Stimulated activated naive CD8-positive, alpha-beta T cell treated with anti-CD3 and anti-CD28 coated beads, Interleukin-15, Interleukin-2, amounts not matched to agents 100 U/mL and 50 U/mL, for 24 hours (primary cell): ENCODE data around the gene PRRC2C.
"Not testable (repeated sequence)": the region's sequence is repeated elsewhere in the genome, so short reads cannot be mapped to it uniquely, and the experiment has no call there.

Source experiments
- ATAC-seq: fragments of 150-1000 bp; cut with Tn5 transposase; one replicate; pipeline ENCODE4 v1.10.0; 2021
- DNase-seq: peaks from one replicate; pipeline ENCODE4 v3.0.0; 2021

PRRC2C gene

DNA sequence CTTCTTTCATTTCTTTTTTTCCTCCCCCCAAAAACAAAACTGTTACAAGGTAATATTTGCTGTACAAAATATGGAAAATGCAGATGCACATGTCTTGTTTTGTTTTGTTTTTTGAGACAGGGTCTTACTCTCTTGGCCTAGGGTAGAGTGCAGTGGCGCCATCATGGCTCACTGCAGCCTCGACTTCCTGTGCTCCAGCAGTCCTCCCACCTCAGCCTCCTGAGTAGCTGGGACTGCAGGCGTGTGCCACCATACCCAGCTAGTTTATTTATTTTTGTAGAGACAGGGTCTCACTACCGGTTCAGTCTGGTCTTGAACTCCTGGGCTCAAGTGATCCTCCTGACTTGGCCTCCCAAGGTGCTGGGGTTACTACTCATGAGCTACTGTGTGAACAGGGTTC lies 15.5 kb downstream of the PRRC2C start:
- DNase-seq (no peak), ATAC-seq (no peak)

DNA sequence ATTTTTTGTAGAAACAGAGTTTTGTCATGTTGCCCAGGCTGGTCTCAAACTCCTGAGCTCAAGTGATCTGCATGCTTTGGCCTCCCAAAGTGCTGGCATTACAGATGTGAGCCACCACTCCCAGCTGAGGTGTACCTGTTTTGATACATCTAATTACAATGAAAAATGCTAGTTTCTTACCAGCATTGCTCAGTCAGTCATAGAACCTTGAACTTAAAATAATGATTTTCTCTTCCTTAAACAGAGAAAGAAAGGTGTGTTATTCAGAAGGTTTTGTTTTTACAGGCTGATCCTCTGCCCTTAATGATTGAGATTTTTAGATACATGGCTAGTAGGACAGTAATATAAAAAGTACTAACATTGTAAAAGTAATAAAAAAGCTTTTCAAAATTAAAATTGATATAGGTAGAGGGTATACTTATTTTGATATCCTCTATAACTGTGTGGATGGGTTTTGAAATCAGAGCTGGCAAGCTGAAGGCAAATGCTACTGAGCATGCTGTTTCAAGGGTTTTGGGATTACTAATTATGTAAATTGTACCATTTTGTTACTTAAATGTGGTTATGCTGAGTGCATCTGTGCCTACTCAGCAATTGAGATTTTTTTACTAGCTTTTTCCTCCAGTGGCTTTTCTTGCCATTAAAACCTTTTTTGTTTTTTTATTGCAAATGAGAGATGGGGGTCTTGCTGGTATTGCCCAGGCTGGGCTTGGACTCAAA lies 16.1 kb downstream of the PRRC2C start:
- ATAC-seq (peak; percentile 85), DNase-seq (no peak)

DNA sequence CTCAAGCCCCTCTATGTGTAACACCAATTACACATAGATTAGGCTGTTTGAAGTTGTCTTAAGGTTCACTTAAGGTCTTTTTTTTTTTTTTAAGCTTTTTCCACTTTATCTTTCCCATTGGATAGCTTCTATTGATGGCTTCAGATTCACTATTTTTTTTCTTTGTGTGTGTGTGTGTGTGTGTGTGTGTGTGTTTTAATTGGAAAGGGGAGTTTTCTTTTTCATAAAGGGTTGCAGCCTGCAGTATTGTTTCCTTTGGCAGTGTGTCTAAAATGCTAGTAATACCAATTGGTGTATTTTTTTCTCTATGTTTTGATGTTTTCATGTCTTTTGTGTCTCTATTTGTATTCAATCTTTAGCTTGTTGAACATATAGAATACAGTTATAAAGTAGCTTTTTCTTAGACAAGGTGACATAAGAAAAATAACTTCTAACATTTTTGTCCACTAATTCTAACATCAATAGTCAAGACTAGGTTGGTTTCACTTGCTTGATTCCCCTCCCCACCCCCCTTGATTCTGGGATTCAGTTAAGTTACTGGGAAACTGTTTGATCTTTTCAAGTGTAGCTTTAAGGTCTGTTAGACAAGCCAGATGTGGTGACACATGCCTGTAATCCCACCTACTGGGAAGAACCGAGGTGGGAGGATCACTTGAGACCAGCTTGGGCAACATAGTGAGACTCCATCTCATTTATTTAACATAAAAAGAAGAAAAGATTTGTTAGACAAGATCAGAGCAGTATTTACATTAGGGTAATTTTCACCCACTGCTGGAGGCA lies 21.4 kb downstream of the PRRC2C start:
- peak; percentile 59 for ATAC-seq

DNA sequence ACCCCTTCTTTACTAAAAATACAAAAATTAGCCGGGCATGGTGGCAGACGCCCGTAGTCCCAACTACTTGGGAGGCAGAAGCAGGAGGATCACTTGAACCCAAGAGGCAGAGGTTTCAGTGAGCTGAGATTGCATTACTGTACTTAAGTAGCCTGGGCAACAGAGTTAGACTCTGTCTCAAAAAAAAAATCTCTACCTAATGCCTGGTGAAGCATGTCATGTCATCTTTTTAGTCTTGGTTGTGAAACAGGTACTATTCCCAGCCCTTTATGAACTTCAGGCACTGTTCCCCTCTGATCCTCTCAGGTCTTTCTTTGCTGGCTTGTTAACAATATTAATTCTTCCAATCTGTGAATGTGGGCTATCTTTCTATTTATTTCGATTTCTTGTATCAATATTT lies 22.1 kb downstream of the PRRC2C start:
- no peak for DNase-seq
- ATAC-seq, result no peak

More for the DNA sequence above, 21.4 kb downstream of the PRRC2C start:
- no peak for DNase-seq

DNA sequence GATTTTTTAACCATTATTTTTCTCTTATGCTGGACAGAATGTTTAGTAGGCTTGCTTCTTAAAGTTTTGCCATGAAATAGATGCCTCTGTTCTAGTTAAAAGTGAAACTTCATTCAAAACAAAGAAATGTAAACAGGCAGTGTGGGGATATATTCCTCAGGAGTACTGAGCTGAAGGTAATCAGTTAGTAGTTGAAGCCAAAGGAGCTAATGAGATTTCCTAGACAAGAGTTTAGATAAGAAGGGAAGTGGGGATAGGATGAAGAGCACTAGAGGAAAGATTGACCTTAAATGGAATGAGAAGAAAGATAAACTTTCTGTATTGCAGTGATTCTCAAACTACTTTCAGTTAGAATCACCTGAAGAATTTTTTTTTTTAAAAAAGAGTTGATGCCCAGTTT lies 23.9 kb downstream of the PRRC2C start:
- ATAC-seq, result no peak
- no peak for DNase-seq

DNA sequence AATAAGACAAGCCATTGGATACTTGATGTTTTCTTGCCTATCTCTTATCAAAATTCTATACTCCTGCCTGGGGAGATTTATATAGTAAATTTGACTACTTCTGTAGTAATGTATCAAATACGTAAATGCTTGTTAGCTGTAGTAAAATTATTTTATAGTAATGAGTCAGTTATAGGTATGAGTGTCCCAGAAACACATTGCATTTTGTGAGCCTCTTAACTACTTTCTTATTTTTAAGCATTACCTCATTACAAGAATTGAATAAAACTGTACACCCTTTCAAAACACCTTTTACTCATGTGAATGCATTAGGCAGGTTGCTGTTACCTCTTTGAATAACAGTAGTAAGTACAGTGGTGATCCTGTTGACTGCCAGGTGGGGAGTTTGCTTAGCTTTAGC lies 28.4 kb downstream of the PRRC2C start:
- ATAC-seq, result no peak
- DNase-seq, result no peak

DNA sequence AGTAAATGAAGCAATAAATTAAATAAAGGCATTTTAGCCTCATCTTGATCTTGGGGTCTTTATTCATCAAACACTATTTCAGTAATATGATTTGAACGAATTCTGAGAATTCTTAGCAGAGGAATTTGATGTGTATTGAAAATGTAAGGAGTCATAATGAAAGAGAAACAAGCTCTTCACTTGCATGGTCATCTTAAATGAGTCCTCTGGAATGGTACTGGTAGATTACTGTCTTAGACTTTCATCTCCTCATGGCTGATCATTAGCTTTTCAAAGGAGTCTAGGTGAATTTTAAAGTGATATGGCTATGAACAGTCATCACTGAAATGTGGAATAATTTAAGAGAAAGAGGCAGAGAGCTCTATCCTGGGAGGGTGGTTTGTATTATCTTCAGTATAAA lies 30.0 kb downstream of the PRRC2C start:
- DNase-seq (no peak), ATAC-seq (no peak)

DNA sequence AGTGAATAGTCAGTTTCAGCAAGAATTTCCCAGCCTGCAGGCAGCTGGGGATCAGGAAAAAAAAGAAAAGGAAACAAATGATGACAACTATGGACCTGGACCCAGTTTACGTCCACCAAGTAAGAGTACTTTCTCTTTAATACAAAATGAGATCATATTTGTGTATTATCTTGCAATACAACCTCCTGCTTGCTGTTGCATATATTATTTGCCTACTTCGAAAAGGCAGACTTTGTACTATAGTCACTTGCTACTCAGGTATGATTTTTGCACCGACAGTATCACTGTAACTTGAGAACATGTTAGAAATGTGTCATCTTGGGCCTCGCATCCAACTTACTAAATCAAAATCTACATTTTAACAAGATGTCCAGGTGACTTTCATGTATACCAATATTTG lies 30.4 kb downstream of the PRRC2C start:
- no peak for DNase-seq
- no peak for ATAC-seq

DNA sequence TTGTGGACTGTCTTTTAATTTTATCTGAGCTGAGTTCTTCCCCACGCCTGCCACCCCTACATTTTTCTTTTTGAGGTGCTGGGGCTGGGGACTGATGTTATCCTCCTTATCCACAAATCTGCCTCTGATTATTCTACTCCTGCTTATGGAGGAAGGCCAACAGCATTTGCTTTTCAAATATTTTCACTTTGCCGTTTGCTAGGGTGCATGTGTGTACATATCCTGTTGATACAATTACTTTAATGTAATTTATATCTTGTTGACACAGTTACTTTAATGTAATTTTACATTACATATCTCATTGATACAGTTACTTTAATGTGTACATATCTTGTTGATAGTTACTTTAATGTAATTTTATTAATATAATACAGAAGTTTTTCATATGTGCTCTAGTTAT lies 36.2 kb downstream of the PRRC2C start:
- ATAC-seq, result no peak
- DNase-seq, result no peak

DNA sequence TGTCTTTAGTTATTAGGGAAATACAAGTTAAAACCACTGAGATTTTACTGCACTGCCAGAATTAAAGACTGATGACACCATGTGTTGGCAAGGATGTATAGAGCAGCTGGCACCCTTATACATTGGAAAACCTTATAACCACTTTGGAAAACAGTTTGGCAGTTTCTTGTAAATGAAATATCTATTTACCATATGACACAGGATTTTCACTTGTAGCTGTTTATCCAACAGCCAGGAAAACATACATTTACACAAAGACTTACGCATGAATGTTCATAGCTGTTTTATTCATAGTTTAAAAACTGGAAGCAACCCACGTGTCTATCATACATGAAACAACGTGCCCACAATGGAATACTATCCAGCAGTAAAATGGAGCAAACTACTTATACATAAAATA lies 45.3 kb downstream of the PRRC2C start:
- no peak for DNase-seq
- no peak for ATAC-seq

DNA sequence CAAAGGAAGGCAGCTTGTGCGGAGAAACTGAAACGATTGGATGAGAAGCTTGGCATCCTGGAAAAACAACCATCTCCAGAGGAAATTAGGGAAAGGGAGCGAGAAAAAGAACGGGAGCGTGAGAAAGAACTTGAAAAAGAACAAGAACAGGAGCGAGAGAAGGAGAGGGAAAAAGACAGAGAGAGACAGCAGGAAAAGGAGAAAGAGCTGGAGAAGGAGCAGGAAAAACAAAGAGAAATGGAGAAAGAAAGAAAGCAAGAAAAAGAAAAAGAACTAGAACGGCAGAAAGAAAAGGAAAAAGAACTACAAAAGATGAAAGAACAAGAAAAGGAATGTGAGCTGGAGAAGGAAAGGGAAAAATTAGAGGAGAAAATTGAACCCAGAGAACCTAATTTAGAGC lies 47.2 kb downstream of the PRRC2C start:
- no peak for DNase-seq
- ATAC-seq, result no peak

DNA sequence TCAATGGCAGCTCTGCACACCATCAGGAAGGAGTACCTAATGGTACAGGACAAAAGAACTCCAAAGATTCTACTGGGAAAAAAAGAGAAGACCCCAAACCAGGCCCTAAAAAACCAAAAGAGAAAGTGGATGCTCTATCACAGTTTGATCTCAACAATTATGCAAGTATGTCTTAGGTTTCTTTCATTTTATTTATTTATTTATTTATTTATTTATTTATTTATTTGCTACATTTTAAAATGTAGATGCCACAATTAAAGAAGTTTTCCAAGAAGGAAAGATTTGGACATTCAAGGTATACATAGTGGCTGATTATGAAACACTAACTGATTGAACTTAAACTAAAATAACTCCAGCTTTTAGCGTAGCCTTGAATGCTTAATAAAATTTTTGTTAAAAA lies 60.2 kb downstream of the PRRC2C start:
- ATAC-seq (no peak), DNase-seq (no peak)

DNA sequence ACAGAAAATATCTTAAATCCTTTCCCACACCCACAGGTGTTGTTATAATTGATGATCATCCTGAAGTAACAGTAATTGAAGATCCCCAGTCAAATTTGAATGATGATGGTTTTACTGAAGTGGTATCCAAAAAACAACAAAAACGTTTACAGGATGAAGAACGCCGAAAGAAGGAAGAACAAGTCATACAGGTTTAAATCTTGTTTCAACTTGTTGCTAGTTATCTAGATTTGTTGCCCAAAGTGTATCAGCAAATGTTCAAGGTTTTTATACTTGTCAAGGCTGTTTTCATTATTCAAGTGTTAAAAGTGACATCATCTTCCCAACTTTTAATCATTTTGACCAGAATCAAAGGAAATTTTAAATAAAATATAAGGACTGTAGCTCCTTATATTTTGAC lies 64.7 kb downstream of the PRRC2C start:
- DNase-seq, result no peak
- ATAC-seq, result no peak

DNA sequence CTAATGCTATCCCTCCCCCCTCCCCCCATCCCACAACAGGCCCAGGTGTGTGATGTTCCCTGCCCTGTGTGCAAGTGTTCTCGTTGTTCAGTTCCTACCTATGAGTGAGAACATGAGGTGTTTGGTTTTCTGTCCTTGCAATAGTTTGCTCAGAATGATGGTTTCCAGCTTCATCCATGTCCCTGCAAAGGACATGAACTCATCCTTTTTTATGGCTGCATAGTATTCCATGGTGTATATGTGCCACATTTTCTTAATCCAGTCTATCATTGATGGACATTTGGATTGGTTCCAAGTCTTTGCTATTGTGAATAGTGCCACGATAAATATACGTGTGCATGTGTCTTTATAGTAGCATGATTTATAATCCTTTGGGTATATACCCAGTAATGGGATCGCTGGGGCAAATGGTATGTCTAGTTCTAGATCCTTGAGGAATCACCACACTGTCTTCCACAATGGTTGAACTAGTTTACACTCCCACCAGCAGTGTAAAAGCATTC lies 65.3 kb downstream of the PRRC2C start:
- DNase-seq, ATAC-seq: not testable (repeated sequence)

DNA sequence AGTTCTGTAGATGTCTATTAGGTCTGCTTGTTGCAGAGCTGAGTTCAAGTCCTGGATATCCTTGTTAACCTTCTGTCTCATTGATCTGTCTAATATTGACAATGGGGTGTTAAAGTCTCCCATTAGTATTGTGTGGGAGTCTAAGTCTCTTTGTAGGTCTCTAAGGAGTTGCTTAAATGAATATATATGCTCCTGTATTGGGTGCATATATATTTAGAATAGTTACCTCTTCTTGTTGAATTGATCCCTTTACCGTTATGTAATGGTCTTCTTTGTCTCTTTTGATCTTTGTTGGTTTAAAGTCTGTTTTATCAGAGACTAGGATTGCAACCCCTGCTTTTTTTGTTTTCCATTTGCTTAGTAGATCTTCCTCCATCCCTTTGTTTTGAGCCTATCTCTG lies 68.6 kb downstream of the PRRC2C start:
- not testable (repeated sequence) for DNase-seq, ATAC-seq

DNA sequence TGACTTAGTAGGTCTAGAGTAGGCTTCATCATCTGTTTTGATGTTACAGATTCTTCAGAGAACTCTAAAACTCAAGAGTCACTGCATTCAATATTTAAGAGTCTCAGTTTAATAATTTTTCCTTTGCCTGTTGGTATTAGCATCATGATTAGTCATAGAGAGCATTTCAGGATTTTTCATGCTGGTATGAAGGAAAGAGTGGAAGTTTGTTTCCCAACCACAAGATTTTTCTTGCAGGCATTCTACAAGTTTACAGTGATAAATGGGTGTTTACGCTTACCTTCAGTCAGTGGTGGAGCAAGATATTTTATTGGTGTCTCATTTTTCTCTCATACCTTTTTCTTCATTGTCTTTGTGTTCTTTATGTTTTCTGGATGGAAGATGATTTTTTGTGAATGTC lies 78.3 kb downstream of the PRRC2C start:
- ATAC-seq, result no peak

DNA sequence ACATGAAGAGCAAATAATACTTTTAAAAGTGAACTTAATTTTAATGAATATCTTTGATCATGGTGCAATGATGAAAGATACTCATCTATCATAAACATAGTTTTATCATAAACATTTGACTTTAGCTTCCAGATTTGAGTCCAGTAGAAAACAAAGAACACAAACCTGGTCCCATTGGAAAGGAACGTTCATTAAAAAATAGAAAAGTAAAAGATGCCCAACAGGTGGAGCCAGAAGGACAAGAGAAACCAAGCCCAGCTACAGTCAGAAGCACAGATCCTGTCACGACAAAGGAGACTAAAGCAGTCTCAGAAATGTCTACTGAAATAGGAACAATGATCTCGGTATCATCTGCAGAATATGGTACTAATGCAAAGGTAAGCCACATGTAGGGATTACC lies 81.1 kb downstream of the PRRC2C start:
- DNase-seq (no peak), ATAC-seq (no peak)

More for the DNA sequence above, 78.3 kb downstream of the PRRC2C start:
- no peak for DNase-seq

DNA sequence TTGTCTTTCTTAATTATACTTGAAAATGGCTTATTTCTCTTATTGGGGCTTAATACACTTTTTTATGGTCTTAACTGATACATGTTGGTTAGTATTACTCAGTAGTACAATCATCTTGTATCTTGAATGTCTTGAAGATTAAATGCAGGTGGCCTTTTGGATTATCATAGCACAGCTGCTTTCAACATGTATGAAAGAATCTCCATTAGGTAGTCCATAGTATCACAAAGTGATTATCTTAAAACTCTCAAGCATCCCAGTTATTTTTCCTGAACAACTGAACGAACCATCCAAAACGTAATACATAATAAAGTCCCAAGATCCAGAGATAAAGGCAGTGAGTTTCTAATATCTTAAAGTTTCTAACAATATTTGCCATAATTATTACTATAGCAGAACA lies 85.0 kb downstream of the PRRC2C start:
- DNase-seq, result no peak
- ATAC-seq, result no peak

DNA sequence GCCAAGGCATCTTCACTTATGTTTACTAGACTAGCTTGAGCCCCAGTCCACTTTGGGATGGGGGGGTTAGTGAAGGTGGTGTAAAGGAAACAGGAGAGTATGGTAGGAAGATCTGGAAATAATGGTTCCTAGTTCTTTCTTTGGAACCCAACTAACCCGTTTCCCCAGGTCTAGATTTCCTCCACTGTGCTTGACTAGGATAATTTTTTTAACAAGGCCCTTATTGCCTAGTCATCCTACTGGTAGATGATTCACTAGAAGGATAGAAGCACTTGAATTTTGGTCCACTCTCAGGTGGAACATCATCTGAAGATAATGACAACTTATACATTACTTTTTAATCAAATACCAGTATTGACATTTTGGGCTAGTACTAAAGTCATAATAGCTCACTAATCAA lies 90.8 kb downstream of the PRRC2C start:
- no peak for DNase-seq
- ATAC-seq, result no peak

DNA sequence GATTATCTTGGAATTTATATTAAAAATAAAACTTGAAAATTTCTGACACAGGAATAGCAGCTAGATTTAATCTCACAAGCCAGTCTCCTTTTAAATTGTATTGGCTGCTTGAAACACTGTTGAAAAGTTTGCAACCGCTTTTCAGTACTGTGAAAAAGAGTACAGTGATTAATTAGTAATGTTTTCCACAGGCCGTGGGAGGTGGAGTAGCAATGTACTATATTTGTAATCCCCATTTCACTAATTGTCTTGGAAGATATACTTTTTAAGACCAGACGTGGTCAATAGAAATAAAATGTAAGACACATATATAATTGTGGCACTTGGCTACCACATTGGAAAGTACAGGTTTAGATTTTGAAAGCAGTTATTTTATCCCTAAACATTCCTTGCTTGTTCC lies 95.9 kb downstream of the PRRC2C start:
- ATAC-seq, result peak; percentile 22

DNA sequence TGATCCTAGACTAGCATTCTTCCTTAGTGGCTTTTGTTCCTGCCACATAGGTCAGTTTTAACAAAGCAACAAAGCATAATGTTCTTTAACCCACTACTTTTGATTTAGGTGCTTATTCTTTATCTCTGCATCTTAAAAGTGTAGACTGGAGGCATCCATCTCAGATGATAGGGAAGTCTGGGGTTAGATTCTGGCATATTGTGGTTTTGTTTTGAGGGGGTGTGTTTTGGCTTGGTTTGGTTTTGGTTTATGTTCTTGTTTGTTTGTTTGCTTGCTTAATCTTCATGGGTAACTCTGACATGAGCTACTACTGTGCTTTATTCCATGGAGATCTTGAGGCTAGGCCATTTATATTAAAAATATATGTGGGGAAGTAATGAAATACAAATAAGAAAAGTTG lies 96.4 kb downstream of the PRRC2C start:
- ATAC-seq (no peak), DNase-seq (no peak)

More for the DNA sequence above, 95.9 kb downstream of the PRRC2C start:
- DNase-seq, result no peak

DNA sequence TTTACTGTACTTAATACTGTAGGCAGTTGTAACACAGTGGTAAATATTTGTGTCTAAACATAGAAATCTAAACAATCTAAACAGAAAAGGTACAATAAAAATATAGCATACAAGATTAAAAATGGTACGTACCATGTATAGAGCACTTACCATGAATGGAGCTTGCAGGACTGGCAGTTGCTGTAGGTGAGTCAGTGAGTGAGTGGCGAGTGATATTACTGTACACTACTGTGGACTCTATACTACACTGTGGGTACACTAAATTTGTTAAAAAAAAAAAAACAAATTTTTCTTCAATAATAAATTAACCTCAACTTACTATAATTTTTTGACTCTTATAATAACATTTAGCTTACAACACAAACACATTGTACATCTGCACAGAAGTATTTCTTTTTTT lies 97.3 kb downstream of the PRRC2C start:
- no peak for DNase-seq

DNA sequence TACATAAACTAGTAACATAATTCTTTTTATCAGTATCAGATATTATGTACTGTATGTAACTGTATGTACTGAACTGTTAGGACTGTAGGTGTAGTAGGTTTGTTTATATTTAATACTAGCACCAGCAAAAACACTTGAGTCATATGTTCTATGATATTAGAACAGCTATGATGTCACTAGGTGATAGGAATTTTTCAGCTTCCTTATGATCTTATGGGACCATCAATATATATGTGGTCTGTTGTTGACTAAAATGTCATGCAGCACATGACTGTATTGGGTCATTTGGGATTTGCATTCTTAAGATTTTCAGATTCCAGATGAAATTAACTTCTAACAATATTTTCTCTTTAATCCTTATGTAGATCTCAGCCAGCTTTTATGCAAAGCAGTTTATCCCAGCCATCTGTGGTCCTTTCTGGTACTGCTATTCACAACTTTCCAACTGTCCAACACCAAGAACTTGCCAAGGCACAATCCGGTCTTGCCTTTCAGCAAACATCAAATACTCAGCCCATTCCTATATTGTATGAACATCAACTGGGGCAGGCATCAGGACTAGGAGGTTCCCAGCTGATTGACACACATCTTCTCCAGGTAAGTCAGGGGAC lies 98.4 kb downstream of the PRRC2C start:
- ATAC-seq (no peak), DNase-seq (no peak)

More for the DNA sequence above, 97.3 kb downstream of the PRRC2C start:
- peak; percentile 64 for ATAC-seq
